GM18907 (cell line): ENCODE results near the gene NKX3-2.

Experiments used
- ATAC-seq: cut with Tn5 transposase; IDR thresholded peaks from one replicate; pipeline ENCODE4 v1.9.1; 2021; ENCODE audit warnings: mild to moderate bottlenecking, moderate library complexity; ENCODE audit not compliant: unreplicated experiment

The NKX3-2 gene

GRCh38 chr4:13515268-13515667, 29.0 kb downstream of the NKX3-2 start:
- ATAC-seq = no peak

GRCh38 chr4:13514722-13515121, 29.6 kb downstream of the NKX3-2 start:
- no peak for ATAC-seq

DNA sequence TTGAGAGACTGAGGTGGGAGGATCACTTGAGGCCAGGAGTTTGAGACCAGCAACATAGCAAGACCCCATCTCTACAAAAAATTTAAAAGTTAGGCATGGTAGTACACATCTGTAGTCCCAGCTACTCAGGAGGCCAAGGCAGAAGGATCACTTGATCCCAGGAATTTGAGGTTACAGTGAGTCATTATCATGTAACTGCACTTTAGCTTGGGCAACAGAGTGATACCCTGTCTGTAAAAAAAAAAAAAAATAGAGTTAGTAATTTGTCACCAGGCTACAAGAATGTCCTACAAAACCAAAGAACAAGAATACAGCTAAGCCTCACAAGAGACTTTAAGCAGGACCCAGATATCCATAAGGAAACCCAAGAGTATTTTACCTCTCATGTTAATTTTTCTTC, 33.2 kb downstream of the NKX3-2 start:
- no peak for ATAC-seq

GRCh38 chr4:13509442-13509841, 34.9 kb downstream of the NKX3-2 start:
- no peak for ATAC-seq

GRCh38 chr4:13504374-13504773, 39.9 kb downstream of the NKX3-2 start:
- ATAC-seq = no peak

DNA sequence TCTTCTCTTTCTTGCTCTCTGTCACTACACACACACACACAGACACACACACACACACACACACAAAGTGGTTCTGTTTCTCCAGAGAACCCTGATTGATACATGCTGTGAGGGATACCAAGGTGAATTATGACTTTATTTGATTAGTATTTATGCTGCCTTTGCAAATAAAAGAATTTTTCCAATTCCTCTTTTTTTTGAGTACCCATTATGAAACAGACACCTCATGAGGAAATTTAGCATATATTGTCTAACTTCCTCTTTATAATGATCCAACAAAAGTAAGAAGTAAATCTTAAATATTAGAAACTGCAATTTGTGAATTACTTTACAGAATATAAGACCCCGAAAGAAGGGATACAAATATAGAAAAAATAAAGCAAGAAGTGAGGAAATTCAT, 45.8 kb downstream of the NKX3-2 start:
- ATAC-seq = no peak

GRCh38 chr4:13496605-13497004, 47.7 kb downstream of the NKX3-2 start:
- no peak for ATAC-seq

GRCh38 chr4:13495753-13496152, 48.6 kb downstream of the NKX3-2 start:
- ATAC-seq = no peak

DNA sequence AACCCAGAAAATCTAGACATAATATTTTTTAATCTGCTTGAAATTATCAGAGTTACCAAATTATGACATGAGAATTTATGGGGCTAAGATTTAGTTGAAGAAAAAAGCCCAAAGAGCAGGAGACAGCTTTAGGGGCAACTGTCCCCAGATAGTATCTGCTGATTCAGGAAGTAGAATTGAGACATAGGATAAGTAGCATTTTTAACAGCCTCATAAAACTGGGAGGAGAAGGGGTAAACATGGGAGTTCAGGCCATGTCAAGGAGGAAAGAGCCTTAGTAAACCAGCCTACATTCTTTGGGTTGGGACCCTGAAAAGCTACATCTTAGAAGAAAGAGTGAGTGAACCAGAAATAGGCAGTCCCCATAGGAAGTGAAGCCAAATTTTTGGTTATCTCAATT, 50.5 kb downstream of the NKX3-2 start:
- no peak for ATAC-seq

GRCh38 chr4:13492747-13493146, 51.6 kb downstream of the NKX3-2 start:
- ATAC-seq = no peak
